Measurements from ENCODE around the gene PER2. TPM values are rescaled to one million over a fixed set of nuclear protein-coding genes. Genes with fewer than 3 reads are reported as not detected.

PER2 gene
- total and polyA plus RNA-seq, 2 donors (not counting 1 experiment from before 2014, with no cell fraction given), result 3.2 to 12.6 TPM

DNA sequence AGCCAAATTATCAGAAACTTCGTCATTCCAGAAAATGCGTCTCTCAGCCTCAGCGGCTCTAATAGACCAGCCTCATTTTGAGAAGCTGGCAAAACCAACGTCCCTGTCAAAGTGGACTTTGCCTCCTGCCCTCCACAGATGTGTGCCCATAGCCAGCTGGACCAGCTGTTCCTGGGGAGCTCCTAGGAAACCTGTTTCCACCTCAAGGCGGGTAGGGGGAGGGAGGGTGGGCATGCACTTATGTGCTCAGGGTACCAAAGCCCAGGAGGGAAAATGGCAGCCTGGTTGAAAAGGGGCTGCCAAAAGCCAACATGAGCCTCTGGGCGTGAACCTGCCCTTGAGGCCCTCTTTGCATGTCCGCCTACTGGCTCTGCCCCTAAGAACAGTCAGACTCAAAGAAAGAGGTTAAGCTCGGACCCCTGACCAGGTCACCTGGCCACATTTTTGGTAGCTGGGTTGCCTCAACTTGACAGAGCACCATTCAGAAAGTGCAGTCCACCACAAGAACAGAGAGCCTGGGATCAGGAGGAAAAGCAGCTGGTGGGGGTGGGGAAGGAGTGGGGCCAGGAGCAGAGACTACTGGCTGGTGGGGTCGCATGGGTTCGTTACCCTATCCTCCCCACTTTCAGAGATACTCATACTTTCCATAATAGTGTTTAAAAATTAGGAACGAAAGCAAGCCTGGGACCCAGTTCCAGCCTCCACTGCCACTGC is 3.5 kb downstream of the PER2 start:
- Mint-ChIP-seq H3K9me3 (ENCODE audit: insufficient read depth) (no peaks in the 10 kb centered on the region), H3K27ac (no peak overlapping the region), H3K4me3 (no peak overlapping the region), H3K4me1 (peaks cover 59% of the 10 kb centered on the region), H3K27me3 (no peaks in the 10 kb centered on the region)
- Histone ChIP-seq H3K27ac (ENCODE audit: low read length in 2 of 2) (no peak overlapping the region), H3K4me3 (ENCODE audit: control extremely low read depth in 1 of 5, extremely low read depth in 1 of 5, insufficient read depth in 1 of 5, low read depth in 2 of 5, low read length in 4 of 5) (no peak overlapping the region), H3K4me1 (ENCODE audit: control insufficient read depth in 2 of 2, insufficient read depth in 2 of 2, low read length in 2 of 2) (peaks cover 28 to 37% of the 10 kb centered on the region in 2 donors), H3K79me2 (ENCODE audit: control insufficient read depth, insufficient read depth, low read length) (peaks cover 72% of the 10 kb centered on the region), H3K27me3 (replicated peaks in 1 of 4; ENCODE audit: control extremely low read depth in 1 of 4, control insufficient read depth in 3 of 4, insufficient read depth in 4 of 4, low read length in 3 of 4) (no peaks in the 10 kb centered on the region), H3K9me3 (ENCODE audit: control extremely low read depth in 1 of 3, control insufficient read depth in 2 of 3, insufficient read depth in 1 of 3, low read length in 2 of 3) (peaks cover 0 to 4% (median 0%) of the 10 kb centered on the region in 3 donors), H3K9ac (ENCODE audit: low read length) (no peak overlapping the region), H4K20me1 (ENCODE audit: control insufficient read depth, insufficient read depth, low read length, poor library complexity, severe bottlenecking) (peaks cover 51% of the 10 kb centered on the region), H2AFZ (ENCODE audit: insufficient read depth, low read depth, low read length, poor library complexity, severe bottlenecking) (no peak overlapping the region), H3K4me2 (replicated peaks; ENCODE audit: low read depth, low read length, poor library complexity, severe bottlenecking) (no peak overlapping the region), H3K36me3 (replicated peaks in 1 of 2; ENCODE audit: control extremely low read depth in 1 of 2, control insufficient read depth in 1 of 2, extremely low read depth in 1 of 2, insufficient read depth in 2 of 2, low read length in 1 of 2) (no peaks in the 10 kb centered on the region)
- ATAC-seq (ENCODE audit: low read depth) (no peak), DNase-seq (no peak)
- ChIA-PET CTCF (interaction anchor here (0.9 kb wide), 1 partner anchor 21 kb away, joined by 3 read pairs; no protein-coding TSS in a partner anchor), POLR2A (no interaction called here)
- intact Hi-C loops (cut with micrococcal nuclease), result loop anchor here (10.0 kb wide), 1 partner anchor 610 kb away; no protein-coding TSS in a partner anchor
- 92% methylated on average over 8 of the region's 11 CpGs for WGBS (ENCODE audit: insufficient coverage)
- TF ChIP-seq EZH2 (IDR thresholded peaks at IDR 0.05; ENCODE audit: borderline replicate concordance, insufficient read depth, low read depth, low read length, poor library complexity, severe bottlenecking) (no peak), CTCF (IDR thresholded peaks at IDR 0.05) (no peak)

All from B cell (primary cell).